GM18517 (cell line): ENCODE data around the gene RPUSD2.

Experiments used
- ATAC-seq: cut with Tn5 transposase; IDR thresholded peaks from one replicate; pipeline ENCODE4 v1.9.1; 2021; ENCODE audit warnings: mild to moderate bottlenecking, moderate library complexity; ENCODE audit not compliant: unreplicated experiment

Gene RPUSD2

GRCh38 chr15:40613080-40613479, 44.0 kb downstream of the RPUSD2 start:
- no peak for ATAC-seq

GRCh38 chr15:40618023-40618422, 48.9 kb downstream of the RPUSD2 start:
- ATAC-seq, result no peak

- no peak for ATAC-seq
Measured at GRCh38 chr15:40618906-40619305, 49.8 kb downstream of the RPUSD2 start.

GRCh38 chr15:40623361-40623760, 54.3 kb downstream of the RPUSD2 start:
- ATAC-seq, result no peak
